GM12875 (cell line): ENCODE measurements around the gene ADAMTS8.

Experiments used
- H3K4me3 ChIP-seq: one replicate; pipeline ENCODE4 v1.5.1; 2011; ENCODE audit warnings: low read depth, low read length, control low read depth
- TF ChIP-seq, protein P1 (sequence below): IDR thresholded peaks from 2 replicates; pipeline ENCODE4 v1.5.1; 2011; ENCODE audit warnings: low read depth, mild to moderate bottlenecking, control low read depth, inconsistent platforms, low read length, moderate library complexity, borderline replicate concordance; ENCODE audit not compliant: insufficient read depth

ADAMTS8 gene

DNA sequence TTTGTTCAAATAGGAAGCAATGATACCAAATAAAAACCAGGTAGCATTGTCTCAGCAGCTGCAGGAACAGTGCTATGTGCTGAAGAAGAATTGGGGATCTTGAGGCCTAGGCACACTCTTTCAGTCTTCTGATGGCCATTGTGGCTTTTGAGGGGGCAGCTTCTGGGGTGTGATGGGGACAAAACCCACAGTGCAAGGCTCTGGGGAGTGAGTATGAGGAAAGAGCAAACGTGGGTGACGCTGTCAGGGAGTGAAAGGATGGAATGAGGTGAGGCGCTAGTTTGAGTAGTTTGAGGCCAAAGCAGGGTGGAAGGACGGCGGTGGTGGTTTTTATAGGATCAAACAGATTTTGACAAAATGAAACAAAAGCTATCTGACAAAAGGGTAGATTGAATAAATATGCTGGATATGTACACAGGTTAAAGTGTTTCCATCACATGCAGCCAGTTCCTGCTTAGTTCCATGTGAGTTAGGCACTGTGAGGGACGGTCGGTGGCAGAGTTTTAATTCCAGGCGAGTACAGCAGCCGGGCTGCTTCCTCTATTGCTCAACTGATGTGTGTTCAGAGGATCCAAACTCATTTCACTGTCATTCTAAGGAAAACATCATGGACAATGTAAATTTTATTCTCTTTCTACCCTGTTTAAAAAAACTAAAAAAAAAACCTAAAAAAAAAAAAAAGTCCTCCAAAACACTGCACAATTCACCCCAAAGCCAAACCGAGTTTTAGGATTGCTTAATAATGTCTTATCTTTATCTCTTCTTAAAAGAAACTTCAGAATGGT lies 38.9 kb upstream of the ADAMTS8 start:
- no peak overlapping the region for H3K4me3 ChIP-seq
- TF ChIP-seq, protein P1, sequence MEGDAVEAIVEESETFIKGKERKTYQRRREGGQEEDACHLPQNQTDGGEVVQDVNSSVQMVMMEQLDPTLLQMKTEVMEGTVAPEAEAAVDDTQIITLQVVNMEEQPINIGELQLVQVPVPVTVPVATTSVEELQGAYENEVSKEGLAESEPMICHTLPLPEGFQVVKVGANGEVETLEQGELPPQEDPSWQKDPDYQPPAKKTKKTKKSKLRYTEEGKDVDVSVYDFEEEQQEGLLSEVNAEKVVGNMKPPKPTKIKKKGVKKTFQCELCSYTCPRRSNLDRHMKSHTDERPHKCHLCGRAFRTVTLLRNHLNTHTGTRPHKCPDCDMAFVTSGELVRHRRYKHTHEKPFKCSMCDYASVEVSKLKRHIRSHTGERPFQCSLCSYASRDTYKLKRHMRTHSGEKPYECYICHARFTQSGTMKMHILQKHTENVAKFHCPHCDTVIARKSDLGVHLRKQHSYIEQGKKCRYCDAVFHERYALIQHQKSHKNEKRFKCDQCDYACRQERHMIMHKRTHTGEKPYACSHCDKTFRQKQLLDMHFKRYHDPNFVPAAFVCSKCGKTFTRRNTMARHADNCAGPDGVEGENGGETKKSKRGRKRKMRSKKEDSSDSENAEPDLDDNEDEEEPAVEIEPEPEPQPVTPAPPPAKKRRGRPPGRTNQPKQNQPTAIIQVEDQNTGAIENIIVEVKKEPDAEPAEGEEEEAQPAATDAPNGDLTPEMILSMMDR = no peak

DNA sequence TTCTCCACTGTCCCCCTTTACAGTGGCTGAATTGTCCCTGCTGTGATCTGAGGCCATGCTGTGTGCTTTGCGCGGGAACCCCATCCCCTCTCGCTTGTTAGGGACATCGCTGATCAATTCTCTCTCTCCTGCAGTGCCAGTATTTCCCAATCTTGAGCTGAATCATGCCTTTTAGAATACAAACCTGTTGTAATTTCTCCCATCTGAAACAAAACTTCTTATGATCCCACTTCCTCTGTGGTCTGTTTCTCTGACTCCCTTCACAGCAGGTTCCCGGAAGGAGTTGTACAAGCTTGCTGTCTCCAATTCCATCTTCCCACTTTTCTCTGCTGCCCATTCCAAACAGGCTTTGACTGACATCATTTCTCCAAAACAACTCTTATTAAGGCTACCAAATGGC lies 36.9 kb upstream of the ADAMTS8 start:
- H3K4me3 ChIP-seq = no peak overlapping the region
- TF ChIP-seq, protein P1 = no peak

DNA sequence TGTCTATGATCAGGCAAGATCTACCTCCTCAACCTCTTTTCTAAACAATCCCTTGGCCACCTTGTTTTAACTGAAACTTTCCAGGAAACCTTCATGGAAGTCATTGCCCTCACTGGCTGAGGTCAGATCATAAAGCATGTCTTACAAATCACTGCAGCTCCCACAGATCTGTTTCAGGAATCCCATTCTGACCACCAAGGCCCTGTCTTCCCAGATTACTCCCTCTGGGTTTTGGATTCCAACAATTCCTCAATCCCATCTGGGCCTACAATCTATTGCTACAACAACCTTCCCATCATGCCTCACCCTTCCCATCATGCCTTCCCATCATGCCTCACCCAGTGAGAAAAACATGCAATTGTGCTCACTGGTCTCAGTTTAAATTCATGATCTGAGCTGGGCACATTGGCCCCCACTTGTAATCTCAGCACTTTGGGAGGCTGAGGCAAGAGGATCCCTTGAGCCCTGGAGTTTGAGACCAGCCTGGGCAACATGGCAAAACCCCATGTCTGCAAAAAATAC lies 35.9 kb upstream of the ADAMTS8 start:
- no peak overlapping the region for H3K4me3 ChIP-seq
- TF ChIP-seq, protein P1 = no peak

DNA sequence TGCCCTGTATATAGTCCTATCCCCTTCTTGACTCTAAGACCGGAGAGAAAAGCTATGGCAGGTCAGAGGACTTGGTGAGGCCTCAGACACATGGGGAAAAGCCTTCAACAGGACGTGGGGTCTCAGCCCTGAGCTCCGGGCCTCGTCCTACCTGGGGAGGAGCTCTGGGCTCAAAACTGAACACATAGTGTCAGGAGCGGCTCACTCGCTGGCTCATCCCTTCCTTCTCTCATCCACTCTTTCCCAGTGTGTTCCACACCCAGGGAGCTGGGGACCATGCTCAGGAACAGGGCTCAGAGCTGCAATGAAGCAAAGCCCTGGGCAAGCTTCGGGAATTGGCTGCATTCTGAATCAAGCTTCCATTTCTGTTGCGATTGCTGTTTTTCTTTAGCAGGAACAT lies 34.5 kb upstream of the ADAMTS8 start:
- H3K4me3 ChIP-seq = no peak overlapping the region
- TF ChIP-seq, protein P1 = no peak

DNA sequence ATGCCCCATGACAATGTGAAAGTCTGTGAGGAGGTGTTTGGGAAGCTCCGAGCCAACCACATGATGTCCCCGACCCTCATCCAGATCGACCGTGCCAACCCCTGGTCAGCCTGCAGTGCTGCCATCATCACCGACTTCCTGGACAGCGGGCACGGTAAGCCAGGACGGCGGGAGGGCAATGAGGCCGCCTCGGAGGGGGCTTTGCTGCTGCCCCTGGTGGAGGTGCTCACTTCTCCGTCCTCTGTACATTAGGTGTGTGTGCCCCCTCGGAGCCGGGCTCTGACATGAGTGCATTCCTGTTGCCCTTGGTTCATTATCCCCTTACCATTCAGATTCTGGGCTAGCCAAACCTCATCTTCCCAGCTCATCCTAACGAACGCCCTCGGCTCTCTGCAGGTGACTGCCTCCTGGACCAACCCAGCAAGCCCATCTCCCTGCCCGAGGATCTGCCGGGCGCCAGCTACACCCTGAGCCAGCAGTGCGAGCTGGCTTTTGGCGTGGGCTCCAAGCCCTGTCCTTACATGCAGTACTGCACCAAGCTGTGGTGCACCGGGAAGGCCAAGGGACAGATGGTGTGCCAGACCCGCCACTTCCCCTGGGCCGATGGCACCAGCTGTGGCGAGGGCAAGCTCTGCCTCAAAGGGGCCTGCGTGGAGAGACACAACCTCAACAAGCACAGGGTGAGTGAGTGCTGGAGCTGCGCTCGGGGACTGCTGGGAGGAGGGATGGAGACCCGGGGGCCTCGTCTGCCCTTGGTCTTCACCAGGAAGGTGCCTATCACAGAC lies 33.9 kb upstream of the ADAMTS8 start:
- no peak overlapping the region for H3K4me3 ChIP-seq
- TF ChIP-seq, protein P1 = no peak

DNA sequence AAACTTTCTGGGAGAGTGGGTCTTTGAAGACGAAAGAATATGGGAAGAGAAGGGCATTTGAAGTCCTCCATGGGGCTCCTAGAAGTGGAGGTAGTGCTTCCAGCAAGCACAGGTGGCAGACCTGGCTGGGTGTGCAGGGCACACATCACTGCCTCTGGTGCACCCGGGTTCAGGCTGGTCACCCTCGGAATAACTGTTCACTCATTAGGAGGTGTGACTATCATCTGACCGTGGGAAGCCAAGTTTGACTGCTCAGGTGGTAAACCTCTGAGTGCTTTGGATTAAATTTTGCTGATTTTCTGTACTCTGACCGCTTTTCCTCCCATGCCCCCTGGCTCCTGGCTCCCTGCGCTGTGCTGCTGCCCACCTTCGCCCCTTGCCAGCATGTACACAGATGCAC lies 31.1 kb upstream of the ADAMTS8 start:
- H3K4me3 ChIP-seq = no peak overlapping the region
- TF ChIP-seq, protein P1 = no peak
